ENCODE data around the gene PLXNA2. TPM values are rescaled to one million over a fixed set of nuclear protein-coding genes. Genes with fewer than 3 reads are reported as not detected.

The PLXNA2 gene
- total RNA-seq, 1 experiment from 2014 or later: 10.2 TPM

- no peaks in the 10 kb centered on the region for H4K20me1 ChIP-seq (ENCODE audit: insufficient read depth)
- H3F3A ChIP-seq (ENCODE audit: insufficient read depth, low read depth): peaks cover 26% of the 10 kb centered on the region
- H3K27ac ChIP-seq: no peak overlapping the region
- H2AFZ ChIP-seq: no peak overlapping the region
- ChIA-PET POLR2A (ENCODE audit: unreplicated experiment) (interaction anchor here (0.7 kb wide), 1 partner anchor 33 kb away, joined by 4 read pairs; no protein-coding TSS in a partner anchor), CTCF (no interaction called here)
- H3K4me2 ChIP-seq: no peak overlapping the region
- no TSS peak for BruUV-seq (replicated peaks)
- H3K4me1 ChIP-seq (replicated peaks; ENCODE audit: insufficient read depth): peaks cover 40% of the 10 kb centered on the region
- H3K9me2 ChIP-seq (ENCODE audit: insufficient read depth): no peaks in the 10 kb centered on the region; the same call in 1 of the 2 replicates
- TF ChIP-seq EZH2 (IDR thresholded peaks at IDR 0.05; ENCODE audit: low read depth) (no peak), CTCF (conservative IDR thresholded peaks at IDR 0.05) (no peak)
- no peak overlapping the region for H3K4me3 ChIP-seq
- no peak for DNase-seq
- intact Hi-C loops (cut with micrococcal nuclease; ENCODE audit: unreplicated experiment): no loop called here
- H3K36me3 ChIP-seq (ENCODE audit: low read depth): no peaks in the 10 kb centered on the region
- H3K9me3 ChIP-seq (ENCODE audit: insufficient read depth, low read depth): no peaks in the 10 kb centered on the region
- no peaks in the 10 kb centered on the region for H3K27me3 ChIP-seq (ENCODE audit: insufficient read depth, low read depth)
- peaks cover 5% of the 10 kb centered on the region; the same call in 1 of the 2 replicates for H3K79me2 ChIP-seq (ENCODE audit: low read depth)
Observed at GRCh38 chr1:208115924-208116640, 128.1 kb downstream of the PLXNA2 start.

- no peaks in the 10 kb centered on the region for H4K20me1 ChIP-seq (ENCODE audit: insufficient read depth)
- no peak for DNase-seq
- no peak overlapping the region for H2AFZ ChIP-seq
- H3K4me3 ChIP-seq: no peak overlapping the region
- no peaks in the 10 kb centered on the region for H3K79me2 ChIP-seq (ENCODE audit: low read depth)
- H3K27me3 ChIP-seq (ENCODE audit: insufficient read depth, low read depth): no peaks in the 10 kb centered on the region
- H3K9me3 ChIP-seq (ENCODE audit: insufficient read depth, low read depth): no peaks in the 10 kb centered on the region
- peaks cover 25% of the 10 kb centered on the region for H3F3A ChIP-seq (ENCODE audit: insufficient read depth, low read depth)
- ChIA-PET CTCF (no interaction called here), POLR2A (ENCODE audit: unreplicated experiment) (no interaction called here)
- no peak overlapping the region for H3K27ac ChIP-seq
- no peak overlapping the region for H3K4me2 ChIP-seq
- no peaks in the 10 kb centered on the region for H3K36me3 ChIP-seq (ENCODE audit: low read depth)
- intact Hi-C loops (cut with micrococcal nuclease; ENCODE audit: unreplicated experiment): no loop called here
- no peak for TF ChIP-seq CTCF (conservative IDR thresholded peaks at IDR 0.05)
- TF ChIP-seq EZH2 (IDR thresholded peaks at IDR 0.05; ENCODE audit: low read depth): no peak
- no TSS peak for BruUV-seq (replicated peaks)
- H3K4me1 ChIP-seq (replicated peaks; ENCODE audit: insufficient read depth): peaks cover 51% of the 10 kb centered on the region
- no peaks in the 10 kb centered on the region for H3K9me2 ChIP-seq (ENCODE audit: insufficient read depth)
Observed at GRCh38 chr1:208113011-208113410, 131.2 kb downstream of the PLXNA2 start.

DNA sequence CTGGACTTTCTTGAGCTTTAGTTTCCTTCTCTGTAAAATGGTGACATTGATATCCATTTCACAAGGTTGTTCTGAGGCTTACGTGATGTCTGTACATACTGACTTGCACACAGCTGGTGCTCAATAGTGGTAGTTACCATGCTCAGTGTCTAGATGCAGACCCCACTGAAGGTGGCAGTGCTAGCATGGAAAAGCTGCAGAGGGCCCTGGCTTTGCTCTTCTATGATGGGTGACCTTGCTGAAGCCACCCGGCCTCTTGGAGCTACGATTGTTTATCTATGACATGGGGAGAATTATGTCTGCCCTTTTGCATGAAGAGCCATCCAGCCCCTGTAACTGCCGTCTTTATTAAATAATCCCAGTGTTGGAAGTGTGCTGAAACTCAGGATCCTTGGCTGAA, 131.8 kb downstream of the PLXNA2 start:
- Histone ChIP-seq H3K9me2 (ENCODE audit: insufficient read depth) (no peaks in the 10 kb centered on the region), H3K4me1 (replicated peaks; ENCODE audit: insufficient read depth) (peaks cover 57% of the 10 kb centered on the region), H4K20me1 (ENCODE audit: insufficient read depth) (no peaks in the 10 kb centered on the region), H3K36me3 (ENCODE audit: low read depth) (no peaks in the 10 kb centered on the region), H3K79me2 (ENCODE audit: low read depth) (no peaks in the 10 kb centered on the region), H3K27me3 (ENCODE audit: insufficient read depth, low read depth) (no peaks in the 10 kb centered on the region), H2AFZ (no peak overlapping the region), H3F3A (ENCODE audit: insufficient read depth, low read depth) (peaks cover 31% of the 10 kb centered on the region), H3K4me2 (peak overlapping the region; percentile 23), H3K4me3 (no peak overlapping the region), H3K27ac (no peak overlapping the region), H3K9me3 (ENCODE audit: insufficient read depth, low read depth) (no peaks in the 10 kb centered on the region)
- ChIA-PET POLR2A (ENCODE audit: unreplicated experiment) (no interaction called here), CTCF (interaction anchor here (0.5 kb wide), 1 partner anchor 90 kb away, joined by 3 read pairs; no protein-coding TSS in a partner anchor)
- no peak for DNase-seq
- TF ChIP-seq CTCF (conservative IDR thresholded peaks at IDR 0.05) (no peak), EZH2 (IDR thresholded peaks at IDR 0.05; ENCODE audit: low read depth) (no peak)
- no TSS peak for BruUV-seq (replicated peaks)
- intact Hi-C loops (cut with micrococcal nuclease; ENCODE audit: unreplicated experiment): no loop called here

Measured in PC-9 (cell line).